Measurements from ENCODE around the gene EPHA5. TPM values are rescaled to one million over a fixed set of nuclear protein-coding genes. Genes with fewer than 3 reads are reported as not detected.

EPHA5 gene
- total and polyA plus RNA-seq, 9 of the 15 experiments (the other 6 are each of a cell fraction or from before 2014, with no cell fraction given), result 0.04 TPM; not detected in 8

- no peaks in the 10 kb centered on the region for H3K9me1 ChIP-seq (ENCODE audit: control insufficient read depth, insufficient read depth, low read length)
- no peak overlapping the region for H3K9ac ChIP-seq (ENCODE audit: insufficient read depth in 1 of 2, low read depth in 2 of 2, low read length in 2 of 2)
- no peaks in the 10 kb centered on the region for H3K4me1 ChIP-seq (replicated peaks in 1 of 2; ENCODE audit: control insufficient read depth in 2 of 2, insufficient read depth in 2 of 2, low read length in 2 of 2)
- POLR2A ChIA-PET, result no interaction called here
- BruUV-seq (replicated peaks), result no TSS peak
- FAIRE-seq (no peak), DNase-seq (ENCODE audit: extremely low read depth in 1 of 4, low spot score in 3 of 4) (no peak), ATAC-seq (no peak)
- CTCF ChIA-PET (ENCODE audit: low intra/inter-chr PET ratio), result no interaction called here
- H3K79me2 ChIP-seq (ENCODE audit: control insufficient read depth, insufficient read depth, low read length), result no peaks in the 10 kb centered on the region
- H3K9me3 ChIP-seq (replicated peaks; ENCODE audit: control insufficient read depth, insufficient read depth, low read depth, low read length), result no peaks in the 10 kb centered on the region
- in situ Hi-C loops (cut with MboI), result no loop called here
- H3K4me2 ChIP-seq (ENCODE audit: insufficient read depth, low read length), result no peak overlapping the region
- H3K27ac ChIP-seq (ENCODE audit: extremely low read depth, low read depth, low read length), result no peak overlapping the region
- H3K27me3 ChIP-seq (ENCODE audit: control insufficient read depth in 2 of 2, insufficient read depth in 2 of 2, low read length in 2 of 2), result no peaks in the 10 kb centered on the region
- WGBS (ENCODE audit: insufficient coverage, low coverage, missing lambda C conversion rate), result 0% methylated on average over 4 of the region's 4 CpGs
- TF ChIP-seq MYC (IDR thresholded peaks at IDR 0.05; ENCODE audit: low read depth, low read length), result no peak
- TF ChIP-seq MYC (CRISPR knock-in tag; IDR thresholded peaks at IDR 0.05; ENCODE audit: borderline replicate concordance, low read depth), result no peak
- no peak for TF ChIP-seq SNIP1 (IDR thresholded peaks at IDR 0.05; ENCODE audit: low read depth)
- no peak for TF ChIP-seq ZNF232 (CRISPR knock-in tag; IDR thresholded peaks at IDR 0.05)
- TF ChIP-seq CHD4 (IDR thresholded peaks at IDR 0.05; ENCODE audit: insufficient read depth, insufficient replicate concordance, low read depth, low read length, poor library complexity, severe bottlenecking), result no peak
- TF ChIP-seq MTA3 (IDR thresholded peaks at IDR 0.05; ENCODE audit: borderline replicate concordance), result no peak
- H4K20me1 ChIP-seq (replicated peaks; ENCODE audit: control insufficient read depth, insufficient read depth, low read length), result no peaks in the 10 kb centered on the region
- H3K36me3 ChIP-seq (ENCODE audit: control insufficient read depth, insufficient read depth, low read length), result no peaks in the 10 kb centered on the region
- no peak overlapping the region for H3K4me3 ChIP-seq
- H2AFZ ChIP-seq (ENCODE audit: low read depth, low read length), result no peak overlapping the region
- intact Hi-C loops (cut with micrococcal nuclease), result no loop called here
Measured at GRCh38 chr4:65340382-65341109, 329.7 kb downstream of the EPHA5 start.

All from K562 (cell line).